DOHH2 (cell line): ENCODE measurements around the gene NPDC1.

Experiments
- EZH2phosphoT487 ChIP-seq: fragments of 200-600 bp; sonication (generic); IDR thresholded peaks from 2 replicates; pipeline ENCODE4 v1.6.1; 2017; ENCODE audit warnings: borderline replicate concordance, mild to moderate bottlenecking, antibody characterized with exemption, low read length, moderate library complexity, mixed read lengths
- TF ChIP-seq, protein P1 (sequence below): fragments of 200-600 bp; sonication (generic); IDR thresholded peaks from one replicate; pipeline ENCODE4 v1.5.1; 2014; ENCODE audit warnings: antibody characterized with exemption, mild to moderate bottlenecking, low read depth, low read length; ENCODE audit not compliant: poor library complexity, severe bottlenecking

DNA sequence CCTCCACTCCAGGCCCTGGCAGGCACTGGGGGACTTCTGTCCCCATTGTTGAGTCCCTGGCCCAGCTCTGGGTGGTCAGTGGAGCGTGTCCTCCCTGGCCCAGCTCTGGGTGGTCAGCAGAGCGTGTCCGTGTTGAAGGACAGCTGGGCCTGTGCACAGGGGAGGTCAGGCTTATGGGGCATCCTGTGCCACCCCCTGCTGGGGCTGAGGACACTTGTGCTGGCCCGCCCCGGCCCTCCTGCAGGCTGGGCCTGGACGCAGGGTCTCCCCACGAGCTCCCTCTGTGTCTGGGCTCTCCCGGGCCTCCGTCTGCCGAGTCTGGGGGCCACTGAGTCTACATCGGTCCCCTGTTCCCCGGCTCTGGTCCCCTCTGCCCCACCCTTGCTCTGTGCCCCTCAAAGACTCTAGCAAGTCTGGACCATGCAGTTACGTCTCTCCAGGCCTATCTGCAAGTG is 38.1 kb downstream of the NPDC1 start:
- TF ChIP-seq, protein P1, sequence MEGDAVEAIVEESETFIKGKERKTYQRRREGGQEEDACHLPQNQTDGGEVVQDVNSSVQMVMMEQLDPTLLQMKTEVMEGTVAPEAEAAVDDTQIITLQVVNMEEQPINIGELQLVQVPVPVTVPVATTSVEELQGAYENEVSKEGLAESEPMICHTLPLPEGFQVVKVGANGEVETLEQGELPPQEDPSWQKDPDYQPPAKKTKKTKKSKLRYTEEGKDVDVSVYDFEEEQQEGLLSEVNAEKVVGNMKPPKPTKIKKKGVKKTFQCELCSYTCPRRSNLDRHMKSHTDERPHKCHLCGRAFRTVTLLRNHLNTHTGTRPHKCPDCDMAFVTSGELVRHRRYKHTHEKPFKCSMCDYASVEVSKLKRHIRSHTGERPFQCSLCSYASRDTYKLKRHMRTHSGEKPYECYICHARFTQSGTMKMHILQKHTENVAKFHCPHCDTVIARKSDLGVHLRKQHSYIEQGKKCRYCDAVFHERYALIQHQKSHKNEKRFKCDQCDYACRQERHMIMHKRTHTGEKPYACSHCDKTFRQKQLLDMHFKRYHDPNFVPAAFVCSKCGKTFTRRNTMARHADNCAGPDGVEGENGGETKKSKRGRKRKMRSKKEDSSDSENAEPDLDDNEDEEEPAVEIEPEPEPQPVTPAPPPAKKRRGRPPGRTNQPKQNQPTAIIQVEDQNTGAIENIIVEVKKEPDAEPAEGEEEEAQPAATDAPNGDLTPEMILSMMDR: no peak
- no peak for TF ChIP-seq EZH2phosphoT487
